ENCODE measurements around the gene DNAH2. TPM values are rescaled to one million over a fixed set of nuclear protein-coding genes. Genes with fewer than 3 reads are reported as not detected.
"Not testable (repeated sequence)": the region's sequence is repeated elsewhere in the genome, so short reads cannot be mapped to it uniquely, and the experiment has no call there.

Gene DNAH2
- total and polyA plus RNA-seq, 10 donors: 0.02 to 1.1 (median 0.13) TPM; not detected in 1

- DNase-seq: peak; percentile 14
- H3K9me3 ChIP-seq: no peaks in the 10 kb centered on the region
- no peak overlapping the region for H3K27ac ChIP-seq
- H3K36me3 ChIP-seq: no peaks in the 10 kb centered on the region
- TF ChIP-seq POLR2AphosphoS5 (IDR thresholded peaks at IDR 0.05): no peak
- no peak for TF ChIP-seq CTCF (IDR thresholded peaks at IDR 0.05 in 8 of 11, conservative IDR thresholded peaks at IDR 0.05 in 3 of 11)
- no peak for TF ChIP-seq POLR2A (IDR thresholded peaks at IDR 0.05)
- peaks cover 0 to 50% (median 0%) of the 10 kb centered on the region in 7 donors for H3K27me3 ChIP-seq (replicated peaks in 1 of 7)
- WGBS, 5 donors: 69 to 85% (median 75%) methylated on average over 6 of the region's 6 CpGs
- H3K4me1 ChIP-seq: peaks cover 0 to 7% (median 0%) of the 10 kb centered on the region in 6 donors
- H3K4me3 ChIP-seq: no peak overlapping the region
- intact Hi-C loops (cut with DNase I; ENCODE audit: low total_unique reads): no loop called here
Observed at GRCh38 chr17:7806587-7806986, 89.0 kb downstream of the DNAH2 start.

- 91 to 95% (median 93%) methylated on average over 21 of the region's 21 CpGs for WGBS, 5 donors
- Histone ChIP-seq H3K27ac (no peak overlapping the region), H3K4me1 (peaks cover 0 to 7% (median 0%) of the 10 kb centered on the region in 6 donors), H3K27me3 (replicated peaks in 1 of 7) (peaks cover 0 to 50% (median 0%) of the 10 kb centered on the region in 7 donors), H3K4me3 (no peak overlapping the region), H3K36me3 (no peaks in the 10 kb centered on the region), H3K9me3 (no peaks in the 10 kb centered on the region)
- no peak for TF ChIP-seq POLR2A (IDR thresholded peaks at IDR 0.05)
- no peak for TF ChIP-seq CTCF (IDR thresholded peaks at IDR 0.05 in 8 of 11, conservative IDR thresholded peaks at IDR 0.05 in 3 of 11)
- TF ChIP-seq POLR2AphosphoS5 (IDR thresholded peaks at IDR 0.05): no peak
- DNase-seq: peak; percentile 61
- intact Hi-C loops (cut with DNase I; ENCODE audit: low total_unique reads): no loop called here
Observed at GRCh38 chr17:7807206-7807605, 89.7 kb downstream of the DNAH2 start.

- Histone ChIP-seq H3K36me3 (no peaks in the 10 kb centered on the region), H3K27me3 (replicated peaks in 1 of 7) (peaks cover 0 to 42% (median 0%) of the 10 kb centered on the region in 7 donors), H3K9me3 (no peaks in the 10 kb centered on the region), H3K4me3 (no peak overlapping the region), H3K27ac (no peak overlapping the region), H3K4me1 (peaks cover 0 to 7% (median 0%) of the 10 kb centered on the region in 6 donors)
- peak; percentile 15 for DNase-seq
- WGBS, 5 donors: 70 to 84% (median 76%) methylated on average over 11 of the region's 11 CpGs
- intact Hi-C loops (cut with DNase I; ENCODE audit: low total_unique reads): no loop called here
- TF ChIP-seq CTCF (IDR thresholded peaks at IDR 0.05 in 8 of 11, conservative IDR thresholded peaks at IDR 0.05 in 3 of 11) (no peak), POLR2AphosphoS5 (IDR thresholded peaks at IDR 0.05) (no peak), POLR2A (IDR thresholded peaks at IDR 0.05) (no peak)
Observed at GRCh38 chr17:7809086-7809790, 91.7 kb downstream of the DNAH2 start.

GRCh38 chr17:7809791-7810343 lies 92.3 kb downstream of the DNAH2 start:
- H3K27ac ChIP-seq; H3K4me1 ChIP-seq; H3K36me3 ChIP-seq; intact Hi-C loops (cut with DNase I; ENCODE audit: low total_unique reads); H3K4me3 ChIP-seq; H3K9me3 ChIP-seq: not testable (repeated sequence)
- 67 to 79% (median 69%) methylated on average over 9 of the region's 9 CpGs for WGBS, 5 donors
- DNase-seq: peak; percentile 9
- H3K27me3 ChIP-seq (replicated peaks in 1 of 7): peaks cover 0 to 39% (median 0%) of the 10 kb centered on the region in 7 donors
